Lower leg skin (tissue), 3 donors: ENCODE data around the gene MEOX1.

Experiments
- CTCF ChIP-seq, 3 donors: fragments of 450-650 bp; IDR thresholded peaks; one replicate each; pipeline ENCODE4 v1.5.1; 2016; ENCODE audit warnings: antibody characterized with exemption in 3 of 3, mild to moderate bottlenecking in 3 of 3, moderate library complexity in 2 of 3
- POLR2A ChIP-seq, 2 donors: fragments of 450-650 bp; IDR thresholded peaks; one replicate each; pipeline ENCODE4 v1.6.1; 2016 to 2017; ENCODE audit warnings: antibody characterized with exemption in 2 of 2, mild to moderate bottlenecking in 1 of 2, moderate library complexity in 1 of 2

GRCh38 chr17:43616029-43616351 is 45.7 kb downstream of the MEOX1 start:
- TF ChIP-seq POLR2A (IDR thresholded peaks at IDR 0.05) (no peak), CTCF (IDR thresholded peaks at IDR 0.05) (no peak)
